ENCODE results near the gene PCCA.
A peak's percentile ranks its signal among the peaks of the same experiment; 100 is the strongest.

PCCA gene

GRCh38 chr13:100428986-100429385 is 340.1 kb downstream of the PCCA start:
- TF ChIP-seq CTCF (IDR thresholded peaks at IDR 0.05; ENCODE audit: low read length, missing control alignments): no peak
- DNase-seq (ENCODE audit: low read depth): no peak
- no peak overlapping the region for H3K4me3 ChIP-seq (replicated peaks; ENCODE audit: low read depth, low read length)

GRCh38 chr13:100432611-100433010 is 343.7 kb downstream of the PCCA start:
- H3K4me3 ChIP-seq (replicated peaks; ENCODE audit: low read depth, low read length): no peak overlapping the region
- DNase-seq (ENCODE audit: low read depth): no peak

GRCh38 chr13:100433475-100433874 is 344.6 kb downstream of the PCCA start:
- H3K4me3 ChIP-seq (replicated peaks; ENCODE audit: low read depth, low read length): no peak overlapping the region
- TF ChIP-seq CTCF (IDR thresholded peaks at IDR 0.05; ENCODE audit: low read length, missing control alignments): no peak
- DNase-seq (ENCODE audit: low read depth): no peak

More at GRCh38 chr13:100432611-100433010, 343.7 kb downstream of the PCCA start:
- TF ChIP-seq CTCF (IDR thresholded peaks at IDR 0.05; ENCODE audit: low read length, missing control alignments): no peak

- DNase-seq (ENCODE audit: low read depth): peak; percentile 52
- no peak for TF ChIP-seq CTCF (IDR thresholded peaks at IDR 0.05; ENCODE audit: low read length, missing control alignments)
- no peak overlapping the region for H3K4me3 ChIP-seq (replicated peaks; ENCODE audit: low read depth, low read length)
Measured at GRCh38 chr13:100434010-100434763, 345.3 kb downstream of the PCCA start.

GRCh38 chr13:100436099-100436498 is 347.2 kb downstream of the PCCA start:
- DNase-seq (ENCODE audit: low read depth): no peak
- TF ChIP-seq CTCF (IDR thresholded peaks at IDR 0.05; ENCODE audit: low read length, missing control alignments): no peak
- H3K4me3 ChIP-seq (replicated peaks; ENCODE audit: low read depth, low read length): no peak overlapping the region

- TF ChIP-seq CTCF (IDR thresholded peaks at IDR 0.05; ENCODE audit: low read length, missing control alignments): no peak
- DNase-seq (ENCODE audit: low read depth): no peak
- H3K4me3 ChIP-seq (replicated peaks; ENCODE audit: low read depth, low read length): no peak overlapping the region
Measured at GRCh38 chr13:100438059-100438788, 349.3 kb downstream of the PCCA start.

Measured in fibroblast of pulmonary artery (primary cell).